Lower leg skin (tissue), 3 donors: Measurements from ENCODE around the gene LSM14B.

Experiments
- CTCF ChIP-seq, 3 donors: fragments of 450-650 bp; IDR thresholded peaks; one replicate each; pipeline ENCODE4 v1.5.1; 2016; ENCODE audit warnings: antibody characterized with exemption in 3 of 3, mild to moderate bottlenecking in 3 of 3, moderate library complexity in 2 of 3
- POLR2A ChIP-seq, 2 donors: fragments of 450-650 bp; IDR thresholded peaks; one replicate each; pipeline ENCODE4 v1.6.1; 2016 to 2017; ENCODE audit warnings: antibody characterized with exemption in 2 of 2, mild to moderate bottlenecking in 1 of 2, moderate library complexity in 1 of 2

- TF ChIP-seq CTCF (IDR thresholded peaks at IDR 0.05) (no peak), POLR2A (IDR thresholded peaks at IDR 0.05) (no peak)
These were observed 6.2 kb downstream of the LSM14B start for GRCh38 chr20:62128502-62128901.
